Uterus (tissue), 4 donors: ENCODE data around the gene TXNIP. TPM values are rescaled to one million over a fixed set of nuclear protein-coding genes. Genes with fewer than 3 reads are reported as not detected.

ENCODE experiments used
- DNase-seq, 2 donors: peaks; one replicate each; pipeline ENCODE4 v3.0.0-alpha.2; 2019 to 2020
- H3K27ac ChIP-seq, 2 donors: fragments of 200-600 bp; sonication (generic); 1 replicate in 1 of 2; 2 replicates in 1 of 2; pipeline ENCODE4 v1.5.1; 2016 to 2018
- H3K27me3 ChIP-seq, 2 donors: fragments of 200-600 bp; sonication (generic); one replicate each; pipeline ENCODE4 v1.5.1; 2018 to 2019; ENCODE audit warnings: control low read depth in 1 of 2
- H3K36me3 ChIP-seq, 2 donors: fragments of 200-600 bp; sonication (generic); one replicate each; pipeline ENCODE4 v1.5.1; 2019; ENCODE audit warnings: control low read depth in 1 of 2
- H3K4me1 ChIP-seq, 2 donors: fragments of 200-600 bp; sonication (generic); one replicate each; pipeline ENCODE4 v1.5.1; 2018 to 2019; ENCODE audit warnings: control low read depth in 1 of 2
- H3K4me3 ChIP-seq, 2 donors: fragments of 200-600 bp; sonication (generic); 1 replicate in 1 of 2; 2 replicates in 1 of 2; pipeline ENCODE4 v1.5.1; 2018 to 2019; ENCODE audit warnings: mild to moderate bottlenecking in 1 of 2
- H3K9me3 ChIP-seq, 2 donors: fragments of 200-600 bp; sonication (generic); one replicate each; pipeline ENCODE4 v1.5.1; 2019; ENCODE audit warnings: control low read depth in 1 of 2
- CTCF ChIP-seq, 4 experiments: fragments of 200-600 bp in 2 of 4; fragments of 450-650 bp in 2 of 4; sonication (generic) in 2 of 4; IDR thresholded peaks; one replicate each; pipeline ENCODE4 v1.5.1; 2016 to 2019; ENCODE audit warnings: antibody characterized with exemption in 4 of 4, mild to moderate bottlenecking in 2 of 4, moderate library complexity in 1 of 4
- POLR2A ChIP-seq, 2 donors: fragments of 450-650 bp; IDR thresholded peaks; one replicate each; pipeline ENCODE4 v1.6.1; 2016; ENCODE audit warnings: antibody characterized with exemption in 2 of 2, mild to moderate bottlenecking in 1 of 2, moderate library complexity in 1 of 2
- intact Hi-C: fragments of 100-400 bp; cut with DNase I; formaldehyde crosslinking; loops from one replicate; pipeline ENCODE4 v1.15.1; 2023; ENCODE audit warnings: low total_unique reads
- total RNA-seq, 4 donors: library from RNA; depleted of rRNA in 3 of 4; stranded (reverse); fragments of >200 nt in 3 of 4; gene quantifications; one replicate each; pipeline versions ENCODE4 v1.1.0 to v1.2.4, GENCODE V29; 2014 to 2023
- donor health status: DM: yes; HTN: yes; CAD: no.

Gene TXNIP
- total RNA-seq, 4 donors from 2014 or later = 731 to 1,940 (median 1,478) TPM

GRCh38 chr1:145961425-145962156 lies 34.8 kb downstream of the TXNIP start:
- intact Hi-C loops = no loop called here
- Histone ChIP-seq H3K4me1 (peaks cover 0 to 13% of the 10 kb centered on the region in 2 donors), H3K36me3 (no peaks in the 10 kb centered on the region), H3K27ac (peak overlapping the region; percentile 86 to 93), H3K27me3 (no peaks in the 10 kb centered on the region), H3K4me3 (peak overlapping the region; percentile 52 to 56), H3K9me3 (no peaks in the 10 kb centered on the region)
- TF ChIP-seq CTCF (IDR thresholded peaks at IDR 0.05) = no peak
- TF ChIP-seq POLR2A (IDR thresholded peaks at IDR 0.05) = peak in 1 of 2 donors; percentile 6
- peak; percentile 65 to 69 for DNase-seq

GRCh38 chr1:145961109-145961424 lies 35.3 kb downstream of the TXNIP start:
- TF ChIP-seq POLR2A (IDR thresholded peaks at IDR 0.05) (no peak), CTCF (IDR thresholded peaks at IDR 0.05) (no peak)

GRCh38 chr1:145960468-145961108 lies 35.8 kb downstream of the TXNIP start:
- Histone ChIP-seq H3K27me3 (no peaks in the 10 kb centered on the region), H3K9me3 (no peaks in the 10 kb centered on the region), H3K27ac (peak overlapping the region; percentile 86 to 93), H3K4me1 (peaks cover 0 to 13% of the 10 kb centered on the region in 2 donors), H3K36me3 (no peaks in the 10 kb centered on the region), H3K4me3 (peak overlapping the region; percentile 52 to 56)
- intact Hi-C loops = no loop called here
- DNase-seq = peak; percentile 84 to 88
- TF ChIP-seq CTCF (IDR thresholded peaks at IDR 0.05) (peak in 3 of 4 experiments; percentile 15 to 45 (median 32)), POLR2A (IDR thresholded peaks at IDR 0.05) (peak; percentile 69 to 79)

More at GRCh38 chr1:145961109-145961424, 35.3 kb downstream of the TXNIP start:
- Histone ChIP-seq H3K9me3 (no peaks in the 10 kb centered on the region), H3K36me3 (no peaks in the 10 kb centered on the region), H3K27ac (peak overlapping the region; percentile 86 to 93), H3K4me1 (peaks cover 0 to 13% of the 10 kb centered on the region in 2 donors), H3K27me3 (no peaks in the 10 kb centered on the region), H3K4me3 (peak overlapping the region; percentile 52 to 56)
- intact Hi-C loops = no loop called here
- DNase-seq = no peak

- H3K4me3 ChIP-seq = peak overlapping the region; percentile 52 to 56
- intact Hi-C loops = no loop called here
- no peaks in the 10 kb centered on the region for H3K27me3 ChIP-seq
- H3K9me3 ChIP-seq = no peaks in the 10 kb centered on the region
- H3K36me3 ChIP-seq = no peaks in the 10 kb centered on the region
- H3K27ac ChIP-seq = peak overlapping the region; percentile 86 to 93
- no peak for TF ChIP-seq POLR2A (IDR thresholded peaks at IDR 0.05)
- TF ChIP-seq CTCF (IDR thresholded peaks at IDR 0.05) = no peak
- peak in 1 of 2 donors; percentile 50 for DNase-seq
- H3K4me1 ChIP-seq = peaks cover 0 to 13% of the 10 kb centered on the region in 2 donors
Observed at GRCh38 chr1:145959957-145960467, 36.4 kb downstream of the TXNIP start.

GRCh38 chr1:145959333-145959732 lies 37.0 kb downstream of the TXNIP start:
- TF ChIP-seq CTCF (IDR thresholded peaks at IDR 0.05) (no peak), POLR2A (IDR thresholded peaks at IDR 0.05) (no peak)
- Histone ChIP-seq H3K36me3 (no peaks in the 10 kb centered on the region), H3K9me3 (no peaks in the 10 kb centered on the region), H3K4me3 (no peak overlapping the region), H3K4me1 (peaks cover 0 to 13% of the 10 kb centered on the region in 2 donors), H3K27me3 (no peaks in the 10 kb centered on the region), H3K27ac (peak overlapping the region; percentile 93 to 97)
- no peak for DNase-seq
- intact Hi-C loops = no loop called here
